Measurements from ENCODE around the gene HDAC4.

HDAC4 gene

GRCh38 chr2:239321596-239322415, 79.0 kb downstream of the HDAC4 start:
- peak; percentile 67 to 74 for DNase-seq

- peak in 1 of 2 donors; percentile 39 for DNase-seq
Observed at GRCh38 chr2:239318790-239319661, 81.8 kb downstream of the HDAC4 start.

GRCh38 chr2:239318151-239318611, 82.6 kb downstream of the HDAC4 start:
- no peak for DNase-seq

- no peak for DNase-seq
Observed at GRCh38 chr2:239316562-239317465, 84.0 kb downstream of the HDAC4 start.

GRCh38 chr2:239315308-239315707, 85.5 kb downstream of the HDAC4 start:
- peak in 1 of 2 donors; percentile 10 for DNase-seq

- peak in 1 of 2 donors; percentile 7 for DNase-seq
Observed at GRCh38 chr2:239313776-239314175, 87.0 kb downstream of the HDAC4 start.

GRCh38 chr2:239312741-239313667, 87.8 kb downstream of the HDAC4 start:
- peak in 1 of 2 donors; percentile 5 for DNase-seq

- DNase-seq, result no peak
Observed at GRCh38 chr2:239312081-239312511, 88.7 kb downstream of the HDAC4 start.

- peak in 1 of 2 donors; percentile 11 for DNase-seq
Observed at GRCh38 chr2:239311132-239312040, 89.4 kb downstream of the HDAC4 start.

GRCh38 chr2:239310401-239311061, 90.3 kb downstream of the HDAC4 start:
- DNase-seq, result peak in 1 of 2 donors; percentile 5

- peak in 1 of 2 donors; percentile 10 for DNase-seq
Observed at GRCh38 chr2:239309398-239310245, 91.2 kb downstream of the HDAC4 start.

GRCh38 chr2:239308661-239309397, 92.0 kb downstream of the HDAC4 start:
- peak in 1 of 2 donors; percentile 5 for DNase-seq

GRCh38 chr2:239307921-239308613, 92.8 kb downstream of the HDAC4 start:
- peak in 1 of 2 donors; percentile 8 for DNase-seq

- no peak for DNase-seq
Observed at GRCh38 chr2:239307221-239307569, 93.6 kb downstream of the HDAC4 start.

GRCh38 chr2:239306274-239307220, 94.3 kb downstream of the HDAC4 start:
- DNase-seq, result no peak

GRCh38 chr2:239305771-239306170, 95.0 kb downstream of the HDAC4 start:
- no peak for DNase-seq
